Activated B cell treated with CpG ODN at 0.5 μM for 24 hours (primary cell): Measurements from ENCODE around the gene HEMK1. TPM values are rescaled to one million over a fixed set of nuclear protein-coding genes. Genes with fewer than 3 reads are reported as not detected.

Experiments used
- ATAC-seq: fragments of 200-7000 bp; cut with Tn5 transposase; one replicate; pipeline ENCODE4 v1.10.0; 2021; ENCODE audit warnings: low read depth, mild to moderate bottlenecking, moderate library complexity
- CTCF ChIA-PET: fragments of 350-600 bp; sonication (Branson Sonifier 250); formaldehyde crosslinking; loops from one replicate; lab custom pipeline; 2021; ENCODE audit warnings: antibody characterized with exemption; lab: Charles Lee
- POLR2A ChIA-PET: fragments of 350-600 bp; sonication (Branson Sonifier 250); formaldehyde crosslinking; loops from one replicate; lab custom pipeline; 2021; ENCODE audit warnings: antibody characterized with exemption; lab: Charles Lee
- DNase-seq: peaks from one replicate; pipeline ENCODE4 v3.0.0; 2022
- H3K27ac Mint-ChIP-seq: one replicate; pipeline ENCODE4 v1.8.0; 2020; ENCODE audit warnings: mixed read lengths
- H3K27me3 Mint-ChIP-seq: one replicate; pipeline ENCODE4 v1.8.0; 2021; ENCODE audit warnings: mixed read lengths
- H3K36me3 Mint-ChIP-seq: one replicate; pipeline ENCODE4 v1.8.0; 2021; ENCODE audit warnings: low read depth, mixed read lengths
- H3K4me1 Mint-ChIP-seq: one replicate; pipeline ENCODE4 v1.8.0; 2021; ENCODE audit warnings: mixed read lengths
- H3K4me3 Mint-ChIP-seq: one replicate; pipeline ENCODE4 v1.8.0; 2020; ENCODE audit warnings: mild to moderate bottlenecking, mixed read lengths
- H3K9me3 Mint-ChIP-seq: one replicate; pipeline ENCODE4 v1.8.0; 2020; ENCODE audit warnings: mixed read lengths
- intact Hi-C: fragments of 100-400 bp; cut with micrococcal nuclease; formaldehyde crosslinking; loops from one replicate; pipeline ENCODE4 v1.15.1; 2024
- total RNA-seq: library from RNA; stranded (reverse); gene quantifications from 2 replicates; pipeline ENCODE4 v1.2.3, GENCODE V29; 2022
- TF ChIP-seq, protein P1 (sequence below): fragments of 200-600 bp; IDR thresholded peaks from one replicate; pipeline ENCODE4 v1.8.0; 2022; ENCODE audit warnings: antibody characterized with exemption, mild to moderate bottlenecking

Gene HEMK1
- total RNA-seq, 1 donor from 2014 or later = 26.9 TPM

- intact Hi-C loops = loop anchor here (2.0 to 10.0 kb wide), 6 partner anchors 267 to 1534 kb away; partner anchors contain the start of genes ABHD14A, ABHD14B, CYB561D2 and NPRL2
- ATAC-seq = no peak
- Mint-ChIP-seq H3K9me3 (no peaks in the 10 kb centered on the region), H3K27me3 (no peaks in the 10 kb centered on the region), H3K4me3 (peak overlapping the region; percentile 91), H3K4me1 (peaks cover 50% of the 10 kb centered on the region), H3K27ac (peak overlapping the region; percentile 24), H3K36me3 (peaks cover 10% of the 10 kb centered on the region)
- DNase-seq = no peak
- CTCF ChIA-PET = interaction anchor here (0.6 to 3.7 kb wide), 4 partner anchors 35 to 826 kb away, joined by 3 to 21 read pairs (median 4); no protein-coding TSS in a partner anchor
- TF ChIP-seq, protein P1, sequence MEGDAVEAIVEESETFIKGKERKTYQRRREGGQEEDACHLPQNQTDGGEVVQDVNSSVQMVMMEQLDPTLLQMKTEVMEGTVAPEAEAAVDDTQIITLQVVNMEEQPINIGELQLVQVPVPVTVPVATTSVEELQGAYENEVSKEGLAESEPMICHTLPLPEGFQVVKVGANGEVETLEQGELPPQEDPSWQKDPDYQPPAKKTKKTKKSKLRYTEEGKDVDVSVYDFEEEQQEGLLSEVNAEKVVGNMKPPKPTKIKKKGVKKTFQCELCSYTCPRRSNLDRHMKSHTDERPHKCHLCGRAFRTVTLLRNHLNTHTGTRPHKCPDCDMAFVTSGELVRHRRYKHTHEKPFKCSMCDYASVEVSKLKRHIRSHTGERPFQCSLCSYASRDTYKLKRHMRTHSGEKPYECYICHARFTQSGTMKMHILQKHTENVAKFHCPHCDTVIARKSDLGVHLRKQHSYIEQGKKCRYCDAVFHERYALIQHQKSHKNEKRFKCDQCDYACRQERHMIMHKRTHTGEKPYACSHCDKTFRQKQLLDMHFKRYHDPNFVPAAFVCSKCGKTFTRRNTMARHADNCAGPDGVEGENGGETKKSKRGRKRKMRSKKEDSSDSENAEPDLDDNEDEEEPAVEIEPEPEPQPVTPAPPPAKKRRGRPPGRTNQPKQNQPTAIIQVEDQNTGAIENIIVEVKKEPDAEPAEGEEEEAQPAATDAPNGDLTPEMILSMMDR = no peak
- POLR2A ChIA-PET = interaction anchor here (1.3 to 3.4 kb wide), 5 partner anchors 13 to 767 kb away, joined by 3 to 45 read pairs (median 22); partner anchors contain the start of genes C3orf18, HEMK1 and MANF
Measured at GRCh38 chr3:50617911-50618481, 48.7 kb downstream of the HEMK1 start.

DNA sequence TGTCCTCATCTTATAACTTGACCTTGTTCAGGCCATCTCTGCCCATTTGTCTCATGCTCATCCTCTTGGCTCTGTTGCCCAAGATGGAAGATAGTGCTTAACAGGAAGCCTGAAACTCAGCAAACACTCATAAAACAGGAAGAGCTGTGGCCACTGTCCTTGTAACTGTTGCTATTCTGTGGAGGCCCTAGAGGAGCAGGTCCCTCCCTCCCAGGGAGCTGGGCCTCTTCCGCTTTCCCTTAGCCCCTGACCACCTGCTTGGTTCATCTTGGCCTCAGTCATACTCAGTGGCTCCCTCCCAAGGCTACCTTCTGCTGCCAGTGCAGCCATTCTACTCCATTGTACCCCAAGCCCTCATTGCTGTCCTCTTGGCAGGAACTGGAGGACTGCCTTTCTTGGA is 51.1 kb downstream of the HEMK1 start:
- Mint-ChIP-seq H3K4me1 (peaks cover 67% of the 10 kb centered on the region), H3K4me3 (no peak overlapping the region), H3K27ac (peak overlapping the region; percentile 43), H3K27me3 (no peaks in the 10 kb centered on the region), H3K36me3 (peaks cover 10% of the 10 kb centered on the region), H3K9me3 (no peaks in the 10 kb centered on the region)
- ATAC-seq = no peak
- DNase-seq = no peak
- intact Hi-C loops = no loop called here
- ChIA-PET CTCF (interaction anchor here (3.7 kb wide), 1 partner anchor 32 kb away, joined by 21 read pairs; no protein-coding TSS in a partner anchor), POLR2A (interaction anchor here (1.0 to 2.4 kb wide), 2 partner anchors 51 to 53 kb away, joined by 3 to 8 read pairs; partner anchors contain the start of genes C3orf18 and HEMK1)
- TF ChIP-seq, protein P1 = no peak

DNA sequence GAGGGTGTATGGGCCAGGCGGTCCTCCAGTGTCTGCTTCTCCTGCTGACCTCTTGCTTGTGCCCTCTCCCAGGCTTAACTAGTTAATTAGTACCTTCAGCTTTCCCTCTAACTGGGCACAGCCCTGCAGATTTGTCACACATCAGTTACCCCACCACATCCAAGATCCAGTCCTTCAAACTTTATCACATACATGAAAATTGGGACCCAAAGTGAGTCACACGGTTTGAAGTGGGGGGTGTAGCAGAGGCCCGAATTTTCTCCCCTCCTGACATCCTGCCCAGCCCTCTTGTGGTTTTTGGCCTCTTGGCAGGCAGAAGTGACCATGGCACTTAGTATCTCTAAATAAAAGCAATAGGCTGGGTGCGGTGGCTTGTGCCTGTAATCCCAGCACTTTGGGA is 51.5 kb downstream of the HEMK1 start:
- POLR2A ChIA-PET = interaction anchor here (1.0 to 2.4 kb wide), 2 partner anchors 51 to 53 kb away, joined by 3 to 8 read pairs; partner anchors contain the start of genes C3orf18 and HEMK1
- ATAC-seq (no peak), DNase-seq (no peak)
- Mint-ChIP-seq H3K4me3 (no peak overlapping the region), H3K4me1 (peaks cover 65% of the 10 kb centered on the region), H3K36me3 (peaks cover 10% of the 10 kb centered on the region), H3K27ac (peak overlapping the region; percentile 43), H3K27me3 (no peaks in the 10 kb centered on the region), H3K9me3 (no peaks in the 10 kb centered on the region)
- CTCF ChIA-PET = interaction anchor here (3.7 kb wide), 1 partner anchor 32 kb away, joined by 21 read pairs; no protein-coding TSS in a partner anchor
- intact Hi-C loops = no loop called here
- TF ChIP-seq, protein P1 = no peak

- Mint-ChIP-seq H3K27me3 (no peaks in the 10 kb centered on the region), H3K27ac (no peak overlapping the region), H3K9me3 (no peaks in the 10 kb centered on the region), H3K4me3 (no peak overlapping the region), H3K4me1 (peaks cover 53% of the 10 kb centered on the region), H3K36me3 (peaks cover 7% of the 10 kb centered on the region)
- DNase-seq = no peak
- intact Hi-C loops = no loop called here
- ChIA-PET CTCF (interaction anchor here (1.0 kb wide), 1 partner anchor 28 kb away, joined by 3 read pairs; no protein-coding TSS in a partner anchor), POLR2A (interaction anchor here (0.6 kb wide), 1 partner anchor 13 kb away, joined by 3 read pairs; no protein-coding TSS in a partner anchor)
- no peak for ATAC-seq
- TF ChIP-seq, protein P1 = no peak
Measured at GRCh38 chr3:50622881-50623280, 53.6 kb downstream of the HEMK1 start.
